HG03135 (cell line): ENCODE results near the gene TIPIN.
"Not testable (repeated sequence)": the region's sequence is repeated elsewhere in the genome, so short reads cannot be mapped to it uniquely, and the experiment has no call there.

Experiments
- ATAC-seq: cut with Tn5 transposase; IDR thresholded peaks from one replicate; pipeline ENCODE4 v1.9.1; 2021; ENCODE audit warnings: mild to moderate bottlenecking, moderate library complexity; ENCODE audit not compliant: unreplicated experiment

TIPIN gene

DNA sequence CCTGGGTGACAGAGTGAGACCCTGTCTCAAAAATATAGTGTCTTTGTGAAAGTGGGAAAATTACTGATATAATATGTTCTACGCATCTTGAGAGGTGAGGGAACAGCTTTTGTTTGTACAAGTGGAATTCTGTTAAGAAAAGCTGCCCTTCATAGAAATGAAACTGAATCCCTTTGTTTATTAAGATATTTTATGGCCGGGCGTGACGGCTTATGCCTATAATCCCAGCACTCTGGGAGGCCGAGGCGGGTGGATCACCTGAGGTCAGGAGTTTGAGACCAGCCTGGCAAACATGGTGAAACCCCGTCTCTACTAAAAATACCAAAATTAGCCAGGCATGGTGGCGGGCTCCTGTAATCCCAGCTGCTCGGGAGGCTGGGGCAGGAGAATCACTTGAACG lies 52.1 kb downstream of the TIPIN start:
- ATAC-seq: not testable (repeated sequence)

GRCh38 chr15:66302489-66303278 lies 53.8 kb downstream of the TIPIN start:
- no peak for ATAC-seq

GRCh38 chr15:66298803-66299251 lies 57.7 kb downstream of the TIPIN start:
- no peak for ATAC-seq

DNA sequence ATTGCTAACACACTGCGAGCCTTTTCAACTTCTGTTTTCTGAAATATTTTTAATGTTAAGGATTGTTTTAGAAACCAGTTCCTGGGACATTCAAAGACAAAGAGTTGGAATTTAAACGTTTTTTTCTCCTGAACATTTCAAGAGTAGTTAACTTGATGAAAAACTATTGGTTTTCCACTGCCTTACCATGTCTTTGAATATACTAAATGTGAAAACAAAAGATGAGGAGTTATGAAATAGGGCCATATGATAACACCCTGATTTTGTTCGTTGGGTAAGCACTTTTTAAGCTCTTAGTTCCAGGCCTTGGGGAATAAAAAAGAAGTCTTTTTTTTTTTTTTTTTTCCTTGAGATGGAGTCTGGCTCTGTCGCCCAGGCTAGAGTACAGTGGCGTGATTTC lies 60.3 kb downstream of the TIPIN start:
- ATAC-seq: no peak

- ATAC-seq: no peak
Observed at GRCh38 chr15:66294932-66295235, 61.6 kb downstream of the TIPIN start.

DNA sequence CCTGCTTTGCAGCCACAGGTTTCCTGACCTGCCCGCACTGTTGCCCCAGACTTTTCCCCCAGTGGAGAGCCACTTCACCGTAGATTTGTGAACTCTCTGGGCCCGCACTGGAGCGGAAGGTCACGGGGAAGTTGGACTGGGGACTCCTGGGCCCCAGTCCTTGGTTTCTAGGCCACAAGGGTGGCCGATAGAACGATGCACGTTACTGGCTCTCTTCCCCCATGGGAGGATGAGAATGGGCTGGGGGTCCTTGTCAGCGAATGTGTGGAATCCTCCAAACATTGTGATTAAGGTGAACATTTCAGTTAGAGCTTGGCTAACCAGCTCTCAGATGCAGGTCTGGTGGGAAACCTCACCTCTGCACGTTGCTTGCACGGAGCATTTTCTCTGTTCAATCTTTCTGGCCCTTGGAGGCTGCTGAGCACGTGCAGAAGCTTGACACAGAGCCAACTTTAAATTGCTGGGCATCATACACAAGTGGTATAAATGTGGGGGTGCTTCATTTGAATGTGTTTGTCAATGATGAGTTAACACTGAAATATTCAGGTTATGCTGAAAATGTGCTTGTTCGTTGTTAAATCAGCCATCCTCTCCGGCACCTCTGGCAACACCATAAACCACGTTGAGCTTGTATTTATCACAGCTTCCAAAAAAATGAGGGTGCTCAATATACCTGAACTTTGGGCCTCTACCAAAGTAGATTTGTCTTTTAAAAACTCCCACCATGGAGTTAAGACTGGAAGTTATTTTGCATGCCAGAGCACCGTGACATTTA lies 62.1 kb downstream of the TIPIN start:
- ATAC-seq: peak; percentile 33

GRCh38 chr15:66293419-66294156 lies 62.9 kb downstream of the TIPIN start, which contains the start of gene DIS3L:
Gene DIS3L (plus strand): TSS chr15:66293568. CDS start chr15:66293597, 29 bp downstream.
- ATAC-seq: peak; percentile 56

GRCh38 chr15:66292571-66293418 lies 63.7 kb downstream of the TIPIN start:
- no peak for ATAC-seq

- ATAC-seq: no peak
Observed at GRCh38 chr15:66291816-66292570, 64.5 kb downstream of the TIPIN start.

GRCh38 chr15:66290518-66290917 lies 66.0 kb downstream of the TIPIN start:
- ATAC-seq: no peak

DNA sequence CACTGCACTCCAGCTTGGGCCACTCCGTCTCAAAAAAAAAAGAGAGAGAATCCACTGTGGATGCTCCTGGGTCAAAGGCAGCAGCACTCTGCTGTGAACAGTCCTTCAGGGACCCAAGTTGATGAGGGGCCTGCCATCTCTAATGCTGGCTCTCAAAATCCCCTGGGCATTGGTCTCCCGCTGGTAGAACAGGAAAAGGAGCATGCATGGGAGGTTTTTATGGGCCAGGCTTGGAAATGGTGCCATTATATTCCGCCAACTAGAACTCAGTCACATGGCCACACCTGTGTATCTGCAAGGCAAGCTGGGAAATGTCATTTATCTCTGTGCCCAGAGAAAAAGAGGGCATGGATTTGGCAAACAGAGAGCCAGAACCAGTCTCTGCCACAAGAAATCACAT lies 66.5 kb downstream of the TIPIN start:
- ATAC-seq: no peak

DNA sequence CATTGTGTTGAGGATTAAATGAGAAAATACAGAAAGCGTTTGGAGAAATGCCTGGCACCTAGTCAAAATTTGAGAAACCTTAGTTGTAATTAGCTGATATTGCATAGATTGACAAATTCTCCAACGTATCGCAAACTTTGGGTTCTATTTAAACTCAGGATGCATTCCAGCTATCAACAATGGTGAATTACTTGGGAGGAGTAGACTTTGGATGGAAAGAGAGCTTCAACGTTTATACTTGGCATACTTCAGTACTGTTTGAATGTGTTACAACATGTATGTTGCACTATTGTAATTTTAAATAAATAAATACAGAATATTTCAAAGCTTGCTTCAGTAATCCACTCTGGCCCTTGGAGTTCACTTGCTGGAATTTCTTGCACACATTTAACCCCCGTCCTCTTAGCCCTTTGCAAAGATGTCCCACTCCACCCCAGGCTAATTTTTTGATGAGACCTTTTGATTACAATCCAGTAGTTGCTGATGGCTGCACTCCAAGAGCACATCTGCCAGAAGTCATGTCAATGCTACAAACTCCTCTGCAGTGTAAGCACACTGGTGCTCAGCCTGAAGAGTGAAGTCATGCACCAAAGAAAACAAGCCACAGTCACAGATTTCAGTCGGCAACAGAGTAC lies 67.8 kb downstream of the TIPIN start:
- ATAC-seq: no peak

DNA sequence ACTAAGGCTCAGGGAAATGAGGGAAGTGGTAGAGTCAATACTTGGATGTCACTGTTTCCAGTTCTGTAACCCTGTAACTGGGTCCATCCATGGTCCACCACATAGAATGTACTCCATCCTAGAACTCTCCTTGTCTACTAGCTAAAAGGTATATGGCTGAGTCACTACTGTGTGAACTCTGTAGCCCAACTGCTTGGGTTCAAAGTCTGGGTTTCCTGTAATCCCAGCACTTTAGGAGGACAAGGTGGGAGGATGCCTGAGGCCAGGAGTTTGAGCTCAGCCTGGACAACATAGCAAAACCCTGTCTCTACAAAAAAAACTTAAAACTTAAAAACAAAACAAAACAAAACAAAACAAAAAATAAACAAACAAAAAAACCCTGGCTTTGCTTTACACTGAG lies 68.4 kb downstream of the TIPIN start:
- ATAC-seq: no peak

- ATAC-seq: no peak
Observed at GRCh38 chr15:66287461-66288057, 68.9 kb downstream of the TIPIN start.
